Mononuclear cell (primary cell): ENCODE data around the gene CPNE4. TPM values are rescaled to one million over a fixed set of nuclear protein-coding genes. Genes with fewer than 3 reads are reported as not detected.

Experiments
- H3K27me3 ChIP-seq: 2 replicates; pipeline ENCODE4 v1.6.0; 2011; ENCODE audit warnings: low read length, control low read depth; ENCODE audit not compliant: insufficient read depth
- H3K4me1 ChIP-seq: 2 replicates; pipeline ENCODE4 v1.5.1; 2011; ENCODE audit warnings: mild to moderate bottlenecking, low read length, control low read depth; ENCODE audit not compliant: insufficient read depth
- H3K4me3 ChIP-seq: 2 replicates; pipeline ENCODE4 v1.5.1; 2011; ENCODE audit warnings: mild to moderate bottlenecking, low read length, moderate library complexity
- H3K9me3 ChIP-seq: 2 replicates; pipeline ENCODE4 v1.5.1; 2011; ENCODE audit warnings: low read depth, mild to moderate bottlenecking, control low read depth, low read length
- total RNA-seq: library from RNA; depleted of rRNA; stranded (reverse); fragments of >200 nt; gene quantifications from one replicate; pipeline ENCODE4 v1.2.3, GENCODE V29; 2012

Gene CPNE4
- total RNA-seq, 1 donor: 0.10 TPM

- Histone ChIP-seq H3K4me1 (no peaks in the 10 kb centered on the region), H3K4me3 (no peak overlapping the region), H3K9me3 (no peaks in the 10 kb centered on the region), H3K27me3 (peaks cover 4% of the 10 kb centered on the region)
Measured at GRCh38 chr3:131840156-131840797, 194.5 kb downstream of the CPNE4 start.

- H3K9me3 ChIP-seq: no peaks in the 10 kb centered on the region
- peaks cover 4% of the 10 kb centered on the region for H3K27me3 ChIP-seq
- H3K4me3 ChIP-seq: no peak overlapping the region
- H3K4me1 ChIP-seq: no peaks in the 10 kb centered on the region
Measured at GRCh38 chr3:131835906-131836305, 198.9 kb downstream of the CPNE4 start.

- no peaks in the 10 kb centered on the region for H3K27me3 ChIP-seq
- H3K9me3 ChIP-seq: no peaks in the 10 kb centered on the region
- H3K4me1 ChIP-seq: no peaks in the 10 kb centered on the region
- no peak overlapping the region for H3K4me3 ChIP-seq
Measured at GRCh38 chr3:131831608-131832007, 203.2 kb downstream of the CPNE4 start.

GRCh38 chr3:131821191-131821762 is 213.5 kb downstream of the CPNE4 start:
- Histone ChIP-seq H3K9me3 (no peaks in the 10 kb centered on the region), H3K4me3 (no peak overlapping the region), H3K4me1 (no peaks in the 10 kb centered on the region), H3K27me3 (no peaks in the 10 kb centered on the region)

GRCh38 chr3:131819381-131820055 is 215.3 kb downstream of the CPNE4 start:
- Histone ChIP-seq H3K27me3 (no peaks in the 10 kb centered on the region), H3K4me3 (no peak overlapping the region), H3K4me1 (no peaks in the 10 kb centered on the region), H3K9me3 (no peaks in the 10 kb centered on the region)

- Histone ChIP-seq H3K9me3 (no peaks in the 10 kb centered on the region), H3K27me3 (no peaks in the 10 kb centered on the region), H3K4me1 (no peaks in the 10 kb centered on the region), H3K4me3 (no peak overlapping the region)
Measured at GRCh38 chr3:131812433-131812832, 222.4 kb downstream of the CPNE4 start.

GRCh38 chr3:131811481-131811880 is 223.3 kb downstream of the CPNE4 start:
- Histone ChIP-seq H3K4me1 (peaks cover 6% of the 10 kb centered on the region), H3K9me3 (no peaks in the 10 kb centered on the region), H3K4me3 (no peak overlapping the region), H3K27me3 (no peaks in the 10 kb centered on the region)

- no peaks in the 10 kb centered on the region for H3K9me3 ChIP-seq
- peaks cover 6% of the 10 kb centered on the region for H3K4me1 ChIP-seq
- H3K27me3 ChIP-seq: no peaks in the 10 kb centered on the region
- no peak overlapping the region for H3K4me3 ChIP-seq
Measured at GRCh38 chr3:131807822-131808221, 227.0 kb downstream of the CPNE4 start.

- peaks cover 15% of the 10 kb centered on the region for H3K4me1 ChIP-seq
- no peaks in the 10 kb centered on the region for H3K27me3 ChIP-seq
- no peaks in the 10 kb centered on the region for H3K9me3 ChIP-seq
- H3K4me3 ChIP-seq: no peak overlapping the region
Measured at GRCh38 chr3:131806736-131807135, 228.1 kb downstream of the CPNE4 start.

GRCh38 chr3:131804565-131805133 is 230.2 kb downstream of the CPNE4 start:
- no peak overlapping the region for H3K4me3 ChIP-seq
- H3K27me3 ChIP-seq: no peaks in the 10 kb centered on the region
- H3K4me1 ChIP-seq: peaks cover 15% of the 10 kb centered on the region
- no peaks in the 10 kb centered on the region for H3K9me3 ChIP-seq

- H3K4me1 ChIP-seq: peaks cover 15% of the 10 kb centered on the region
Measured at GRCh38 chr3:131803113-131803512, 231.7 kb downstream of the CPNE4 start.

GRCh38 chr3:131802029-131802428 is 232.8 kb downstream of the CPNE4 start:
- Histone ChIP-seq H3K27me3 (no peaks in the 10 kb centered on the region), H3K9me3 (no peaks in the 10 kb centered on the region), H3K4me3 (no peak overlapping the region), H3K4me1 (peaks cover 14% of the 10 kb centered on the region)

More at GRCh38 chr3:131803113-131803512, 231.7 kb downstream of the CPNE4 start:
- Histone ChIP-seq H3K4me3 (no peak overlapping the region), H3K27me3 (no peaks in the 10 kb centered on the region), H3K9me3 (no peaks in the 10 kb centered on the region)

GRCh38 chr3:131801566-131801965 is 233.2 kb downstream of the CPNE4 start:
- H3K4me1 ChIP-seq: peaks cover 9% of the 10 kb centered on the region
- H3K27me3 ChIP-seq: no peaks in the 10 kb centered on the region
- H3K4me3 ChIP-seq: no peak overlapping the region
- no peaks in the 10 kb centered on the region for H3K9me3 ChIP-seq

- Histone ChIP-seq H3K27me3 (no peaks in the 10 kb centered on the region), H3K4me3 (no peak overlapping the region), H3K4me1 (peaks cover 19% of the 10 kb centered on the region), H3K9me3 (no peaks in the 10 kb centered on the region)
Measured at GRCh38 chr3:131797776-131798175, 237.0 kb downstream of the CPNE4 start.

GRCh38 chr3:131796558-131797198 is 238.1 kb downstream of the CPNE4 start:
- H3K9me3 ChIP-seq: no peaks in the 10 kb centered on the region
- no peak overlapping the region for H3K4me3 ChIP-seq
- no peaks in the 10 kb centered on the region for H3K27me3 ChIP-seq
- H3K4me1 ChIP-seq: peaks cover 10% of the 10 kb centered on the region
